Keratinocyte (primary cell): ENCODE measurements around the gene RYR1. TPM values are rescaled to one million over a fixed set of nuclear protein-coding genes. Genes with fewer than 3 reads are reported as not detected.

ENCODE experiments used
- DNase-seq: peaks from one replicate; pipeline ENCODE4 v3.0.0-alpha.2; 2011; ENCODE audit warnings: low read depth, missing footprints, low spot score
- FAIRE-seq: peaks from 2 replicates; lab custom pipeline; 2011; peaks lifted over from hg19 to GRCh38; lab: Jason Lieb, UNC
- H2AFZ ChIP-seq: 2 replicates; pipeline ENCODE4 v1.6.0; 2012; ENCODE audit warnings: low read length, control low read depth, inconsistent platforms; ENCODE audit not compliant: control insufficient read depth
- H3K27ac ChIP-seq: 2 replicates; pipeline ENCODE4 v1.5.1; 2011; ENCODE audit warnings: low read length; ENCODE audit not compliant: control insufficient read depth, insufficient read depth
- H3K27me3 ChIP-seq: 3 replicates; pipeline ENCODE4 v1.6.0; 2011; ENCODE audit warnings: low read length; ENCODE audit not compliant: control insufficient read depth, insufficient read depth; ENCODE audit errors: extremely low read depth
- H3K36me3 ChIP-seq, 2 experiments: 2 replicates in 1 of 2; 3 replicates in 1 of 2; pipeline ENCODE4 v1.5.1; 2011; ENCODE audit warnings: low read length in 2 of 2, mild to moderate bottlenecking in 1 of 2; ENCODE audit not compliant: control insufficient read depth in 2 of 2, insufficient read depth in 2 of 2; ENCODE audit errors: extremely low read depth in 1 of 2
- H3K4me1 ChIP-seq: 3 replicates; pipeline ENCODE4 v1.5.1; 2011; ENCODE audit warnings: low read length; ENCODE audit not compliant: control insufficient read depth, insufficient read depth; ENCODE audit errors: extremely low read depth
- H3K4me2 ChIP-seq: 3 replicates; pipeline ENCODE4 v1.6.0; 2011; ENCODE audit warnings: low read depth, low read length; ENCODE audit not compliant: control insufficient read depth, insufficient read depth; ENCODE audit errors: extremely low read depth
- H3K4me3 ChIP-seq, 3 experiments: fragments of 200-600 bp in 1 of 3; sonication (generic) in 1 of 3; 2 replicates in 2 of 3; 3 replicates in 1 of 3; pipeline ENCODE4 v1.5.1; 2011 to 2016; ENCODE audit warnings: low read length in 3 of 3, mild to moderate bottlenecking in 3 of 3, control low read depth in 2 of 3, inconsistent platforms in 1 of 3, low read depth in 1 of 3, mixed read lengths in 1 of 3, mixed run types in 1 of 3, moderate library complexity in 1 of 3; ENCODE audit not compliant: control insufficient read depth in 2 of 3, insufficient read depth in 2 of 3; ENCODE audit errors: extremely low read depth in 1 of 3
- H3K79me2 ChIP-seq: 2 replicates; pipeline ENCODE4 v1.6.0; 2012; ENCODE audit warnings: low read length; ENCODE audit not compliant: control insufficient read depth, insufficient read depth
- H3K9ac ChIP-seq: 3 replicates; pipeline ENCODE4 v1.6.0; 2011; ENCODE audit warnings: low read length; ENCODE audit not compliant: control insufficient read depth, insufficient read depth; ENCODE audit errors: extremely low read depth
- H3K9me1 ChIP-seq: 3 replicates; pipeline ENCODE4 v1.6.0; 2011; ENCODE audit warnings: low read length; ENCODE audit not compliant: control insufficient read depth, insufficient read depth; ENCODE audit errors: extremely low read depth
- H3K9me3 ChIP-seq: 2 replicates; pipeline ENCODE4 v1.5.1; 2012; ENCODE audit warnings: low read depth, low read length; ENCODE audit not compliant: control insufficient read depth
- H4K20me1 ChIP-seq: 3 replicates; pipeline ENCODE4 v1.6.0; 2011; ENCODE audit warnings: low read length; ENCODE audit not compliant: control insufficient read depth, insufficient read depth; ENCODE audit errors: extremely low read depth
- CTCF ChIP-seq, 3 experiments: IDR thresholded peaks in 1 of 3; conservative IDR thresholded peaks in 1 of 3; optimal IDR thresholded peaks in 1 of 3; 2 replicates in 2 of 3; 3 replicates in 1 of 3; pipeline versions ENCODE3 to v1.5.1; 2011; ENCODE audit warnings: low read length in 3 of 3, mild to moderate bottlenecking in 3 of 3, moderate library complexity in 2 of 3, control low read depth in 1 of 3, inconsistent platforms in 1 of 3; ENCODE audit not compliant: insufficient read depth in 2 of 3; ENCODE audit errors: extremely low read depth in 1 of 3
- EZH2 ChIP-seq: IDR thresholded peaks from one replicate; pipeline ENCODE4 v1.6.1; 2012; ENCODE audit warnings: inconsistent platforms, mild to moderate bottlenecking, low read length, moderate library complexity
- dilution Hi-C: fragments of 300-500 bp; cut with MboI; formaldehyde crosslinking; loops from one replicate; pipeline ENCODE4 v1.7.0; 2020; ENCODE audit warnings: low sequenced_read_pairs; ENCODE audit not compliant: extremely low pct_ligation_motif_present
- polyA plus RNA-seq, 5 experiments: library from polyadenylated mRNA; depleted of rRNA in 3 of 5; stranded (reverse) in 3 of 5; stranded (forward) in 1 of 5; unstranded in 1 of 5; fragments of >200 nt; gene quantifications; 1 replicate in 1 of 5; 2 replicates in 3 of 5; 3 replicates in 1 of 5; pipeline versions ENCODE4 v1.2.1 to v1.2.3, GENCODE V29; 2011 to 2012; ENCODE audit warnings: missing spikeins in 2 of 5, low read depth in 1 of 5, low replicate concordance in 1 of 5

The RYR1 gene
- polyA plus RNA-seq, 1 donor (not counting 4 experiments of a cell fraction or from before 2014, with no cell fraction given): 0.41 TPM

DNA sequence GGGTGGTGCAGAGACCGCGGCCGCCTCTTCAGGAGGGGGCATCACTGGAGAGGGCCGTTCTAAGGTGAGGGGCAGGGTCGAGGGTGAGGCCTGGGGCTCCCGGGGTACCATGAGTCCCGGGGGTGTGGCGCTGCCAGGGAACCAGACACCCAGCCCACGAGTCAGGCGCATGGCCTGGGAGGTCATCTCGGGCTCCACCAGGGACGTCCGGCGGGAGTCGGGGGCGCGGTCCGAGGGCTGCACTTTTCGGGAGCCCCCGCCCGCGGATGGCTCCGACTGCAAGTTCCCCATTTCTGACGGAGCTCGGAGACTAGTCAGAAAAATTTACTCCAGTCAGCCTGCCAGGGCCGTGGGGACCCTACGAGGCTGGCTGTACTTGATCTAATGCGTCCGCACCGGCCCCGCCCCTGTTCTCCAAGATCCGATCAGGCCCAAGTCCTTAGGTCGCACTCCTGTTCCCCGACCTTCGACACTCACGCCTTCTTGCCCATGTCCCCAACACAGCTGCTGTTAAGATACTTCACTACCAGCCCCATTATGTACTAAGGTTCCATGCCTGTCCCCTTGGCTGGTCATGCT, 46.4 kb upstream of the RYR1 start:
- dilution Hi-C loops: no loop called here

GRCh38 chr19:38387550-38388348, 45.7 kb upstream of the RYR1 start, which contains the start of gene GGN:
Gene GGN (minus strand): TSS chr19:38388034. CDS start chr19:38387261, 773 bp downstream.
- H4K20me1 ChIP-seq: peaks cover 7% of the 10 kb centered on the region
- no peaks in the 10 kb centered on the region for H3K27me3 ChIP-seq
- DNase-seq: peak; percentile 96
- FAIRE-seq: peak; percentile 90
- peak within 1 kb of the TSS; percentile 95 for H3K4me2 ChIP-seq
- no peak for TF ChIP-seq EZH2
- no peak for TF ChIP-seq CTCF (optimal IDR thresholded peaks at IDR 0.05 in 1 of 3, IDR thresholded peaks at IDR 0.05 in 1 of 3, conservative IDR thresholded peaks at IDR 0.05 in 1 of 3; ENCODE audit: extremely low read depth in 1 of 3, insufficient read depth in 2 of 3, low read length in 3 of 3)
- H3K36me3 ChIP-seq: peaks cover 8 to 19% of the 10 kb centered on the region in 2 experiments
- peak within 1 kb of the TSS; percentile 67 to 88 (median 74) for H3K4me3 ChIP-seq
- peak within 1 kb of the TSS; percentile 61 for H3K27ac ChIP-seq
- H2AFZ ChIP-seq: peak within 1 kb of the TSS; percentile 70
- H3K9me1 ChIP-seq: peaks cover 2% of the 10 kb centered on the region
- H3K9ac ChIP-seq: peak within 1 kb of the TSS; percentile 71
- dilution Hi-C loops: no loop called here
- peaks cover 4% of the 10 kb centered on the region for H3K79me2 ChIP-seq
- H3K4me1 ChIP-seq: peaks cover 19% of the 10 kb centered on the region
- H3K9me3 ChIP-seq: no peaks in the 10 kb centered on the region

More for the DNA sequence above, 46.4 kb upstream of the RYR1 start:
- peaks cover 21% of the 10 kb centered on the region for H3K4me1 ChIP-seq
- no peak for DNase-seq
- peaks cover 9 to 23% of the 10 kb centered on the region in 2 experiments for H3K36me3 ChIP-seq
- H3K9me3 ChIP-seq: no peaks in the 10 kb centered on the region
- H3K9ac ChIP-seq: peak overlapping the region; percentile 50
- no peak for TF ChIP-seq EZH2
- no peak for TF ChIP-seq CTCF (optimal IDR thresholded peaks at IDR 0.05 in 1 of 3, IDR thresholded peaks at IDR 0.05 in 1 of 3, conservative IDR thresholded peaks at IDR 0.05 in 1 of 3; ENCODE audit: extremely low read depth in 1 of 3, insufficient read depth in 2 of 3, low read length in 3 of 3)
- H3K27ac ChIP-seq: peak overlapping the region; percentile 61
- H4K20me1 ChIP-seq: peaks cover 7% of the 10 kb centered on the region
- FAIRE-seq: no peak
- H3K4me3 ChIP-seq: peak overlapping the region; percentile 66 to 74 (median 67)
- no peaks in the 10 kb centered on the region for H3K27me3 ChIP-seq
- H2AFZ ChIP-seq: peak overlapping the region; percentile 62
- peak overlapping the region; percentile 95 for H3K4me2 ChIP-seq
- peaks cover 4% of the 10 kb centered on the region for H3K79me2 ChIP-seq
- peaks cover 2% of the 10 kb centered on the region for H3K9me1 ChIP-seq
